PC-9 (cell line): Measurements from ENCODE around the gene KIF21A. TPM values are rescaled to one million over a fixed set of nuclear protein-coding genes. Genes with fewer than 3 reads are reported as not detected.
A peak's percentile ranks its signal among the peaks of the same experiment; 100 is the strongest.

Experiments used
- BruUV-seq: library from RNA; stranded (reverse); fragments of 400-500 nt; replicated peaks from 2 replicates; lab custom pipeline; 2021; lab: Mats Ljungman, UMichigan
- CTCF ChIA-PET: fragments of 300-600 bp; sonication (Branson Sonifier 250); formaldehyde crosslinking; loops from one replicate; lab custom pipeline; 2022; ENCODE audit warnings: antibody characterized with exemption; lab: Charles Lee
- POLR2A ChIA-PET: fragments of 300-600 bp; sonication (Branson Sonifier 250); formaldehyde crosslinking; loops from one replicate; lab custom pipeline; 2022; ENCODE audit warnings: antibody characterized with exemption; ENCODE audit not compliant: unreplicated experiment; lab: Charles Lee
- DNase-seq, 2 experiments: peaks; one replicate each; pipeline versions ENCODE4 v3.0.0 to v3.0.0-alpha.2; 2015 to 2022; ENCODE audit warnings: mixed read lengths in 1 of 2
- H2AFZ ChIP-seq: fragments of 200-600 bp; sonication (generic); 2 replicates; pipeline ENCODE4 v1.8.1; 2017; ENCODE audit warnings: antibody characterized with exemption
- H3F3A ChIP-seq: fragments of 200-600 bp; sonication (generic); 2 replicates; pipeline ENCODE4 v1.8.1; 2017; ENCODE audit warnings: antibody characterized with exemption, mild to moderate bottlenecking, low read depth; ENCODE audit not compliant: insufficient read depth
- H3K27ac ChIP-seq: fragments of 200-600 bp; sonication (generic); 2 replicates; pipeline ENCODE4 v1.6.1; 2016; ENCODE audit warnings: mixed run types
- H3K27me3 ChIP-seq: fragments of 200-600 bp; sonication (generic); 2 replicates; pipeline ENCODE4 v1.6.1; 2016; ENCODE audit warnings: low read depth, mixed run types; ENCODE audit not compliant: insufficient read depth
- H3K36me3 ChIP-seq: fragments of 200-600 bp; sonication (generic); 2 replicates; pipeline ENCODE4 v1.6.1; 2016; ENCODE audit warnings: low read depth, mixed run types
- H3K4me1 ChIP-seq: fragments of 200-600 bp; sonication (generic); replicated peaks from 2 replicates; pipeline ENCODE4 v1.6.1; 2016; ENCODE audit warnings: mixed run types; ENCODE audit not compliant: insufficient read depth
- H3K4me2 ChIP-seq: fragments of 200-600 bp; sonication (generic); 2 replicates; pipeline ENCODE4 v1.6.1; 2017; ENCODE audit warnings: mixed run types
- H3K4me3 ChIP-seq: fragments of 200-600 bp; sonication (generic); 2 replicates; pipeline ENCODE4 v1.6.1; 2016; ENCODE audit warnings: mixed run types
- H3K79me2 ChIP-seq: fragments of 200-600 bp; sonication (generic); 2 replicates; pipeline ENCODE4 v1.6.1; 2017; ENCODE audit warnings: low read depth, mixed run types
- H3K9me2 ChIP-seq: fragments of 200-600 bp; sonication (generic); 2 replicates; pipeline ENCODE4 v1.8.1; 2017; ENCODE audit warnings: mild to moderate bottlenecking; ENCODE audit not compliant: insufficient read depth
- H3K9me3 ChIP-seq: fragments of 200-600 bp; sonication (generic); 2 replicates; pipeline ENCODE4 v1.8.1; 2016; ENCODE audit warnings: low read depth; ENCODE audit not compliant: insufficient read depth
- H4K20me1 ChIP-seq: fragments of 200-600 bp; sonication (generic); 2 replicates; pipeline ENCODE4 v1.8.1; 2017; ENCODE audit not compliant: insufficient read depth
- EZH2 ChIP-seq: fragments of 200-600 bp; sonication (generic); IDR thresholded peaks from 2 replicates; pipeline ENCODE4 v1.8.0; 2017; ENCODE audit warnings: antibody characterized with exemption, low read depth
- intact Hi-C: fragments of 100-400 bp; cut with micrococcal nuclease; formaldehyde crosslinking; loops from one replicate; pipeline ENCODE4 v1.10.0; 2022; ENCODE audit not compliant: unreplicated experiment
- total RNA-seq: library from RNA; stranded (reverse); gene quantifications from 2 replicates; pipeline ENCODE4 v1.2.3, GENCODE V29; 2021
- TF ChIP-seq, protein P1 (sequence below): fragments of 200-600 bp; sonication (generic); conservative IDR thresholded peaks from 2 replicates; pipeline ENCODE4 v1.6.1; 2017; ENCODE audit warnings: mixed run types, antibody characterized with exemption, mild to moderate bottlenecking, moderate library complexity

KIF21A gene
- total RNA-seq, 1 experiment from 2014 or later = 13.6 TPM

DNA sequence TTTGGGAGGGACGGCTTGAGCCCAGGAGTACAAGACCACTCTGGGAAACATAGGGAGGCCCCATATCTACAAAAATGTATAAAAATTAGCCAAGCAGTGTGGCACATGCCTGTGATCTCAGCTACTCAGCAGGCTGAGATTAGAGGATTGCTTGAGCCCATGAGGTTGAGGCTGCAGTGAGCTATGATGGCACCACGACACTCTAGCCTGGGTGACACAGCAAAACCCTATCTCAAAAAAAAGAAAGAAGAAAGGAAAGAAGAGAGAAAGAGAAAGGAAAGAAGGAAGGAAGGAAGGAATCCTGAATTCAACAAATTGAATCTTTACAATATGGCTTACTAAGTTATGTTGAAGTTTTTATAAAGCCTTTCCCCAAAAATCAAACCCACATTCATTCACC is 2.1 kb downstream of the KIF21A start:
- peak overlapping the region; percentile 56; the same call in 1 of the 2 replicates for H3K27ac ChIP-seq
- DNase-seq = no peak
- peak overlapping the region; percentile 99; the same call in 1 of the 2 replicates for H3K4me3 ChIP-seq
- H3F3A ChIP-seq = peaks cover 6% of the 10 kb centered on the region; the same call in 1 of the 2 replicates
- no TSS peak for BruUV-seq
- no peak overlapping the region for H2AFZ ChIP-seq
- H3K4me1 ChIP-seq = peaks cover 23% of the 10 kb centered on the region
- TF ChIP-seq, protein P1, sequence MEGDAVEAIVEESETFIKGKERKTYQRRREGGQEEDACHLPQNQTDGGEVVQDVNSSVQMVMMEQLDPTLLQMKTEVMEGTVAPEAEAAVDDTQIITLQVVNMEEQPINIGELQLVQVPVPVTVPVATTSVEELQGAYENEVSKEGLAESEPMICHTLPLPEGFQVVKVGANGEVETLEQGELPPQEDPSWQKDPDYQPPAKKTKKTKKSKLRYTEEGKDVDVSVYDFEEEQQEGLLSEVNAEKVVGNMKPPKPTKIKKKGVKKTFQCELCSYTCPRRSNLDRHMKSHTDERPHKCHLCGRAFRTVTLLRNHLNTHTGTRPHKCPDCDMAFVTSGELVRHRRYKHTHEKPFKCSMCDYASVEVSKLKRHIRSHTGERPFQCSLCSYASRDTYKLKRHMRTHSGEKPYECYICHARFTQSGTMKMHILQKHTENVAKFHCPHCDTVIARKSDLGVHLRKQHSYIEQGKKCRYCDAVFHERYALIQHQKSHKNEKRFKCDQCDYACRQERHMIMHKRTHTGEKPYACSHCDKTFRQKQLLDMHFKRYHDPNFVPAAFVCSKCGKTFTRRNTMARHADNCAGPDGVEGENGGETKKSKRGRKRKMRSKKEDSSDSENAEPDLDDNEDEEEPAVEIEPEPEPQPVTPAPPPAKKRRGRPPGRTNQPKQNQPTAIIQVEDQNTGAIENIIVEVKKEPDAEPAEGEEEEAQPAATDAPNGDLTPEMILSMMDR = no peak
- TF ChIP-seq EZH2 = no peak
- H3K27me3 ChIP-seq = no peaks in the 10 kb centered on the region
- H3K4me2 ChIP-seq = peak overlapping the region; percentile 98
- no peaks in the 10 kb centered on the region for H4K20me1 ChIP-seq
- no peaks in the 10 kb centered on the region for H3K9me3 ChIP-seq
- ChIA-PET CTCF (no interaction called here), POLR2A (no interaction called here)
- intact Hi-C loops = loop anchor here (5.0 to 10.0 kb wide), 3 partner anchors 63 to 144 kb away; no protein-coding TSS in a partner anchor
- peaks cover 49% of the 10 kb centered on the region for H3K79me2 ChIP-seq
- no peaks in the 10 kb centered on the region for H3K9me2 ChIP-seq
- H3K36me3 ChIP-seq = no peaks in the 10 kb centered on the region

DNA sequence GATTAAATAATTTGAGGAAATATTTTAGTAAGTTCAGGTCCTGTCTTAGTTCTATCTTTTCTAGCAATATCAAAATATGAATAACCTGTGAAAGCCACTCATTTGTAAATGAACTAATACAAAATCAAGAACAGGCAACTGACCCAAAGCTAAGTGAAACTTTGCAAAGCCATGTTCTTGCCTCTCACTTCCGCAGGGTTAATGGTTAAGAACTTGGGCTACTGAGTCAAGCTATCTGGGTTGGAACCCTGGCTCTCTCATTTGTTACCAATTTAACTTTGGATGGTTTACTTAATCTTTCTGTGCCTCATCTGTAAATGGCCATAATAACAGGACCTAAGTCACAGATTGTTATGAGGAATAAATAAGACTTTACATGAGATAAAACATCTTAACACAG is 2.8 kb downstream of the KIF21A start:
- no peaks in the 10 kb centered on the region for H3K36me3 ChIP-seq
- peaks cover 6% of the 10 kb centered on the region; the same call in 1 of the 2 replicates for H3F3A ChIP-seq
- H2AFZ ChIP-seq = 0 out of 2 replicates have a peak overlapping the region, but pooled peaks have one; percentile 7
- H3K9me3 ChIP-seq = no peaks in the 10 kb centered on the region
- no peaks in the 10 kb centered on the region for H3K9me2 ChIP-seq
- intact Hi-C loops = loop anchor here (5.0 to 10.0 kb wide), 3 partner anchors 63 to 145 kb away; no protein-coding TSS in a partner anchor
- BruUV-seq = no TSS peak
- ChIA-PET CTCF (no interaction called here), POLR2A (no interaction called here)
- no peak overlapping the region for H3K27ac ChIP-seq
- peaks cover 23% of the 10 kb centered on the region for H3K4me1 ChIP-seq
- H3K4me3 ChIP-seq = no peak overlapping the region
- DNase-seq = no peak
- H4K20me1 ChIP-seq = no peaks in the 10 kb centered on the region
- H3K27me3 ChIP-seq = no peaks in the 10 kb centered on the region
- peaks cover 49% of the 10 kb centered on the region for H3K79me2 ChIP-seq
- no peak overlapping the region; the same call in 1 of the 2 replicates for H3K4me2 ChIP-seq
- TF ChIP-seq, protein P1 = no peak
- no peak for TF ChIP-seq EZH2

DNA sequence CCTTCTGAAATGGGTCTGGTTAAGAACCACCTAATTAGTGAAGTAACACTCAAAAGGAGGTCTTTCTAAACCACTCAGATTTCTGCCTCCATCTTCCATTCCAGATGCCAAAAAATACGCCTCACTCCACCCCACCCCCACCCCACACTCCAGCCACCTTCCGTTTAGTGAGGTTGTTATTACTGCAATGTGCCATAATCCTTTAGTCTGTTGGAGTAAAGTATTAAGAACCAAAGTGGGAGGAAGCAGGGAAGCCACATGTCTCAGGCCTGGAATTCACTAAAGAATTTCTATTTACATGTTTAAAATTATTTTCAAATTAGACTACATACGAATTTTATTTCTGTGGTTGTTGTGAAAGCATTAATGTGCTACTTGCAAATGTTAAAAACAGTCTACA is 7.4 kb downstream of the KIF21A start:
- no peaks in the 10 kb centered on the region for H3K9me3 ChIP-seq
- H3K27me3 ChIP-seq = no peaks in the 10 kb centered on the region
- peaks cover 3% of the 10 kb centered on the region; the same call in 1 of the 2 replicates for H3K4me1 ChIP-seq
- H3K36me3 ChIP-seq = no peaks in the 10 kb centered on the region
- H4K20me1 ChIP-seq = no peaks in the 10 kb centered on the region; the same call in 1 of the 2 replicates
- H3F3A ChIP-seq = no peaks in the 10 kb centered on the region
- POLR2A ChIA-PET = no interaction called here
- no peak overlapping the region for H3K27ac ChIP-seq
- TF ChIP-seq EZH2 = no peak
- TF ChIP-seq, protein P1 = no peak
- no peaks in the 10 kb centered on the region for H3K9me2 ChIP-seq
- H3K4me3 ChIP-seq = no peak overlapping the region
- H3K79me2 ChIP-seq = peaks cover 36% of the 10 kb centered on the region
- CTCF ChIA-PET = no interaction called here
- intact Hi-C loops = no loop called here
- no peak overlapping the region for H3K4me2 ChIP-seq
- DNase-seq = no peak
- BruUV-seq = no TSS peak
- H2AFZ ChIP-seq = no peak overlapping the region
